MCF 10A (cell line): ENCODE data around the gene OR4D1. TPM values are rescaled to one million over a fixed set of nuclear protein-coding genes. Genes with fewer than 3 reads are reported as not detected.

Source experiments
- BruUV-seq: library from RNA; stranded (reverse); fragments of 400-500 nt; replicated peaks from 2 replicates; lab custom pipeline; 2021; lab: Mats Ljungman, UMichigan
- CTCF ChIA-PET: fragments of 300-600 bp; sonication (Branson Sonifier 250); formaldehyde crosslinking; extraction: SDS; loops from one replicate; lab custom pipeline; 2021; ENCODE audit warnings: antibody characterized with exemption, inconsistent platforms; lab: Yijun Ruan, JAX
- POLR2A ChIA-PET: fragments of 300-600, 350-650 bp; sonication (Branson Sonifier 250); formaldehyde crosslinking; extraction: SDS; loops from one replicate; lab custom pipeline; 2020; ENCODE audit warnings: antibody characterized with exemption, inconsistent platforms; lab: Yijun Ruan, JAX
- DNase-seq: peaks from one replicate; pipeline ENCODE4 v3.0.0-alpha.2; 2018; ENCODE audit not compliant: unreplicated experiment
- H3K27ac Mint-ChIP-seq: one replicate; pipeline ENCODE4 v1.8.0; 2022; ENCODE audit warnings: mild to moderate bottlenecking, low read depth, mixed read lengths; ENCODE audit not compliant: unreplicated experiment
- H3K27me3 Mint-ChIP-seq: one replicate; pipeline ENCODE4 v1.8.0; 2022; ENCODE audit warnings: mixed read lengths; ENCODE audit not compliant: insufficient read depth, unreplicated experiment
- H3K36me3 Mint-ChIP-seq: one replicate; pipeline ENCODE4 v1.8.0; 2022; ENCODE audit warnings: mild to moderate bottlenecking, moderate library complexity, mixed read lengths; ENCODE audit not compliant: insufficient read depth, unreplicated experiment
- H3K4me1 Mint-ChIP-seq: one replicate; pipeline ENCODE4 v1.8.0; 2022; ENCODE audit warnings: mixed read lengths; ENCODE audit not compliant: insufficient read depth, unreplicated experiment
- H3K4me3 Mint-ChIP-seq: one replicate; pipeline ENCODE4 v1.8.0; 2022; ENCODE audit warnings: mild to moderate bottlenecking, moderate library complexity, mixed read lengths; ENCODE audit not compliant: unreplicated experiment
- H3K9me3 Mint-ChIP-seq: one replicate; pipeline ENCODE4 v1.8.0; 2022; ENCODE audit warnings: mixed read lengths; ENCODE audit not compliant: unreplicated experiment
- intact Hi-C: fragments of 100-400 bp; cut with micrococcal nuclease; formaldehyde crosslinking; loops from 2 replicates; pipeline ENCODE4 v1.14.1; 2022
- total RNA-seq: library from RNA; stranded (reverse); gene quantifications from 2 replicates; pipeline ENCODE4 v1.2.3, GENCODE V29; 2022
- TF ChIP-seq, protein P1 (sequence below): fragments of 200-600 bp; IDR thresholded peaks from one replicate; pipeline ENCODE4 v1.8.0; 2022; ENCODE audit warnings: antibody characterized with exemption, mild to moderate bottlenecking; ENCODE audit not compliant: unreplicated experiment

Gene OR4D1
- total RNA-seq, 1 experiment from 2014 or later = not detected

DNA sequence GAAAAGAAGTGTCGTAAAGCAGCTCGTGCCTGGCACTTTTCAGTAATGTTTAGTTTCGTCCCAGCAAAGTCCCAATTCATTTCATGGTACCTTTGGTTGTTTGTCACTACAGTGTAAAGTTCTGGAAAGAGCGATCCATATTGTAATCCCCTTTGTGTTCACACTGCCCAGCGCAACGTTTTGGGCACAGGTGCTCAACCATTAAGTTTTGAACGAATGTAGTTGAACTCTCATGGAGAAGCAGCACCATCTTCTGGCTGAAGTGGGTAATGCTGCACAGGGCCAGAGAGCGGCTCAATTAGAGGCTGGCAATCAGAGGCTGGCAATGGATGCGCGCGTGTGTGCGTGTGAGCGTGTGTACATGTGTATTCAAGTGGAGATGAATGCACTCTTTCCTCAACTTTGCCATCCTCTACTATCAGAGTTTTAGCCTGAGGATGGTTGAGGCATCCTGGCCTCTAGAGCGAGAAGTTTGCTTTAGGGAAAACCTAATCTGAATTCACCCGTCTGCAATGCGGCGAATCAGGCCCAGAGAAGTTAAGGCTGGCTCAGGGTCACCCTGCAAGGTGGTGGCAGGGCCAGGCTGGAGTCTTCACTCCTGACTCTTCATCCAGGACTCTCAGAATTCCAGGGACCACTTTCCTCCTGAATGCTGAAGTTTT lies 35.1 kb upstream of the OR4D1 start:
- DNase-seq = peak; percentile 81
- H3K9me3 Mint-ChIP-seq = no peaks in the 10 kb centered on the region
- intact Hi-C loops = loop anchor here (1.0 to 10.0 kb wide), 8 partner anchors 106 to 978 kb away; partner anchors contain the start of genes CCDC182 and SRSF1
- ChIA-PET CTCF (interaction anchor here (0.6 to 2.5 kb wide), 28 partner anchors 9 to 954 kb away, joined by 3 to 14 read pairs (median 4); partner anchors contain the start of gene SRSF1), POLR2A (interaction anchor here (0.6 to 2.1 kb wide), 5 partner anchors 106 to 323 kb away, joined by 3 to 12 read pairs (median 5); partner anchors contain the start of gene SRSF1)
- no peaks in the 10 kb centered on the region for H3K36me3 Mint-ChIP-seq
- peaks cover 16% of the 10 kb centered on the region for H3K27me3 Mint-ChIP-seq
- TF ChIP-seq, protein P1, sequence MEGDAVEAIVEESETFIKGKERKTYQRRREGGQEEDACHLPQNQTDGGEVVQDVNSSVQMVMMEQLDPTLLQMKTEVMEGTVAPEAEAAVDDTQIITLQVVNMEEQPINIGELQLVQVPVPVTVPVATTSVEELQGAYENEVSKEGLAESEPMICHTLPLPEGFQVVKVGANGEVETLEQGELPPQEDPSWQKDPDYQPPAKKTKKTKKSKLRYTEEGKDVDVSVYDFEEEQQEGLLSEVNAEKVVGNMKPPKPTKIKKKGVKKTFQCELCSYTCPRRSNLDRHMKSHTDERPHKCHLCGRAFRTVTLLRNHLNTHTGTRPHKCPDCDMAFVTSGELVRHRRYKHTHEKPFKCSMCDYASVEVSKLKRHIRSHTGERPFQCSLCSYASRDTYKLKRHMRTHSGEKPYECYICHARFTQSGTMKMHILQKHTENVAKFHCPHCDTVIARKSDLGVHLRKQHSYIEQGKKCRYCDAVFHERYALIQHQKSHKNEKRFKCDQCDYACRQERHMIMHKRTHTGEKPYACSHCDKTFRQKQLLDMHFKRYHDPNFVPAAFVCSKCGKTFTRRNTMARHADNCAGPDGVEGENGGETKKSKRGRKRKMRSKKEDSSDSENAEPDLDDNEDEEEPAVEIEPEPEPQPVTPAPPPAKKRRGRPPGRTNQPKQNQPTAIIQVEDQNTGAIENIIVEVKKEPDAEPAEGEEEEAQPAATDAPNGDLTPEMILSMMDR = peak; percentile 93
- H3K4me3 Mint-ChIP-seq = no peak overlapping the region
- BruUV-seq = no TSS peak
- no peak overlapping the region for H3K27ac Mint-ChIP-seq
- no peaks in the 10 kb centered on the region for H3K4me1 Mint-ChIP-seq

DNA sequence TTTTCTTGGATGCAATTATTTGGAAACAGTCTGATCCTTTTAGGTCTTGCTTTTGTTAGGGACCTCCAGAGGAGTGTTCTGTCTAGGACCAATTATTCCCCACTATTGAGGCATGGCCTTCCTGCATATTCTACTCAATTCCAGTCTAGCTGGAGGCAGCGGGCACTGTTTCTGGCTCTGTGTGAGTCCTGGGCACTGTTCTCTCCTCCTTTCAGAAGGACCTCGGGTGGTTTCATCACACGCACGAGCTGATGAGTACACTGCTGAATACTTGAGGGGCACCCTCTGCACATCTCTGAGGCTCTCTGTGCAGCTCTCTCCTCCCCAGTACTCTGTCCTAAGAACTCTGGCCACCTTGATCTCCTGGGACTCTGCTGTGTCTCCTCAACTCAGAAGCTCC lies 34.2 kb upstream of the OR4D1 start:
- POLR2A ChIA-PET = interaction anchor here (0.8 to 2.1 kb wide), 4 partner anchors 107 to 264 kb away, joined by 3 to 12 read pairs (median 5); partner anchors contain the start of genes MRPS23 and SRSF1
- Mint-ChIP-seq H3K4me3 (no peak overlapping the region), H3K27ac (no peak overlapping the region), H3K36me3 (no peaks in the 10 kb centered on the region), H3K4me1 (no peaks in the 10 kb centered on the region), H3K9me3 (no peaks in the 10 kb centered on the region), H3K27me3 (peaks cover 21% of the 10 kb centered on the region)
- no TSS peak for BruUV-seq
- CTCF ChIA-PET = interaction anchor here (0.5 to 2.5 kb wide), 15 partner anchors 12 to 296 kb away, joined by 3 to 14 read pairs (median 4); partner anchors contain the start of gene SRSF1
- no peak for DNase-seq
- TF ChIP-seq, protein P1 = no peak
- intact Hi-C loops = loop anchor here (1.0 to 10.0 kb wide), 8 partner anchors 107 to 979 kb away; partner anchors contain the start of genes CCDC182 and SRSF1

DNA sequence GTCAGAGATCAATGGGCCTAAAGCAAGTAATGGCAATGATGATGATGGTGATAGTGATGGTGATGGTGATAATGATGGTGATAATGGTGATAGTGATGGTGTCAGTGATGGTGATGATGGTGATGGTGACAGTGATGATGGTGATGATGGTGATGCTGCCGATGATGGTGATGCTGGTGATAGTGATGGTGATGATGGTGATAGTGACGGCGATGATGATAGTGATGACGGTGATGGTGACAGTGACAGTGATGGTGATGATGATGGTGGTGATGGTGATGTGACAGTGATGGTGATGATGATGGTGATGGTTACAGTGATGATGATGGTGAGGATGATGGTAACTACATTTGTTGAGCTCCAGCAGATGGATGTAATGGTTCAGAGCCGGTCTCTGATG lies 30.8 kb upstream of the OR4D1 start:
- Mint-ChIP-seq H3K27me3 (peaks cover 34% of the 10 kb centered on the region), H3K4me3 (no peak overlapping the region), H3K4me1 (no peaks in the 10 kb centered on the region), H3K9me3 (no peaks in the 10 kb centered on the region), H3K36me3 (no peaks in the 10 kb centered on the region), H3K27ac (no peak overlapping the region)
- ChIA-PET CTCF (interaction anchor here (0.7 to 1.1 kb wide), 3 partner anchors 55 to 637 kb away, joined by 3 read pairs; no protein-coding TSS in a partner anchor), POLR2A (no interaction called here)
- BruUV-seq = no TSS peak
- TF ChIP-seq, protein P1 = no peak
- intact Hi-C loops = loop anchor here (10.0 kb wide), 1 partner anchor 983 kb away; no protein-coding TSS in a partner anchor
- DNase-seq = no peak

DNA sequence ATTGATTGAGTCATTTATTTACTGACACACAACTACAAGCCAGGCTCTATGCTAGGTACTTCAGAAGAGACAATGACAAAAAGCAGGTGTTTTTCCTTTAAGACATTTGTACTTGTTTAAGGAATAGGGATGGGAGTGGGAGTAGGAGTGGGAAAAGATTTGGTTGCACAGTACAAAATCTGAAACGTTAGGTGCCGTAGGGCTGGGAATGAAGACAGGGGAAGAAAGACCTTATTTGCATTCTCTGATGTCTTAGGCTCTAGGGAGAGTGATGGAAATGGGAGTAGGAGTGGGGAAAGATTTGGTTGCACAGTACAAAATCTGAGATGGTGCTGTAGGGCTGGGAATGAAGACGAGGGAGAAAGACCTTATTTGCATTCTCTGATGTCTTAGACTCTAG lies 28.7 kb upstream of the OR4D1 start:
- Mint-ChIP-seq H3K36me3 (no peaks in the 10 kb centered on the region), H3K27ac (no peak overlapping the region), H3K27me3 (peaks cover 48% of the 10 kb centered on the region), H3K4me3 (no peak overlapping the region), H3K9me3 (no peaks in the 10 kb centered on the region), H3K4me1 (no peaks in the 10 kb centered on the region)
- intact Hi-C loops = loop anchor here (10.0 kb wide), 1 partner anchor 985 kb away; no protein-coding TSS in a partner anchor
- no peak for DNase-seq
- TF ChIP-seq, protein P1 = no peak
- POLR2A ChIA-PET = interaction anchor here (0.5 kb wide), 1 partner anchor 163 kb away, joined by 3 read pairs; no protein-coding TSS in a partner anchor
- BruUV-seq = no TSS peak
- CTCF ChIA-PET = no interaction called here
